T-helper 2 cell treated with Interferon-gamma antibody and Interleukin-4, amounts not matched to agents 100 ng/mL and 5 ng/mL, for 36 hours (primary cell): Measurements from ENCODE around the gene EVC2. TPM values are rescaled to one million over a fixed set of nuclear protein-coding genes. Genes with fewer than 3 reads are reported as not detected.

Experiments used
- intact Hi-C: fragments of 100-400 bp; cut with micrococcal nuclease; formaldehyde crosslinking; loops from one replicate; pipeline ENCODE4 v1.15.1; 2023
- total RNA-seq: library from RNA; stranded (reverse); gene quantifications from 2 replicates; pipeline ENCODE4 v1.2.3, GENCODE V29; 2022

Gene EVC2
- total RNA-seq, 1 donor from 2014 or later: 0.34 TPM

- intact Hi-C loops: no loop called here
These were observed 4.2 kb upstream of the EVC2 start for GRCh38 chr4:5712517-5712916.

DNA sequence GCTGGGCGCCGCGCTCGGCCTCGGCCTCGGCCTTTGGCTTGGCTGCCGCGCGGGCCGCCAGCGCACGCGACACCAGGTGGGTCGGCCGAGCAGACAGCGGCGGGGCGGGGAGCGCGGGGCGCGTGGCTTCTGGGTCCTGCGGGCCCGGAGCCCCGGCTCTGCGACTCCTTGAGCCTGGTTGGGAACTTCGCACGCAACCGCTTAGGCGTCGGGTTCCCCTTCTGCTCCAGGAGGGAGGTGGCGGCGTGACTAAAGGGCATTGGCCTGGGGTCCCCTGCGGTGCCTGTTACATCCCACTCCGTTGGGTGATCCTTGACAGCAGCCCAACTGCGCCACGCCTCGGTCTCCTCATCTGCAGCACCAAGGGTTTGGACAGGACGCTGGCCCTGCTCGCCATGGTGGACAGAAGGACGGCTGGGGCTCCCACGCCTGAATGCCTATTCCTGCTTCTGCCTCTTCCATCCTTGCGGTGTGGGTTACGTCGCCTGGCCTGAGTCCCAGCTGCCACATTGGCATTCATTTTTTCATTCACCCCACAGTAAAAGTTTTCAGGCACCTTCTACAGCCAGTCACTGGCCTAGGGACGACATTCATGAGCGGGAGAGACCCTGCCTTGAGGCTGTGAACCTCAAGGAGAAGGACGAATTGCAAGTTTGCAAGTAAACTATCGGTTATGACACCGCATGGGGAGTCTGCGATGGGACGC is 3.3 kb upstream of the EVC2 start:
- intact Hi-C loops: no loop called here

DNA sequence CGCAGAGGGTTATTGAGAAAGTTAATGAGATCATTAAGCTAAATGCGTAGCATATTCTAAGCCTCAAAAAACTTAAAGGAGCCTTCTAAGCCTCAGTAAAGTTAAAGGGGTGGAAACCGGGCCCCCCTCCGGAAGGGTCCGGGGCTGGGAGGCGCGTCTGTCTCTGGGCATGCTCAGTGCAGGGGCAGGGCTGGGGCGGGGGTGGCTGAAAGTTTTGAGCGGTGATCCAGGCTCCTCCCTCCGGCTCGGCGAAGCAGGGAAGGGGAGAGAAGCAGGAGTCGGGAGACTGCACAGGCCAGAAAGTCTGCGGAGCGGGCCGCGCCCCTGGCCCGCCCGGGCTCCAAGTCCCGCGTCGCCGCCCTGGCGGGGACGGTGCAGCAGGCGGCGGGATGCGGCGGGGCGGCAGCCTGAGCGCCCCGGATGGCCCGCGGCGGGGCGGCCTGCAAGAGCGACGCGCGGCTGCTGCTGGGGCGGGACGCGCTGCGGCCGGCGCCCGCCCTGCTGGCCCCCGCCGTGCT is 2.7 kb upstream of the EVC2 start, which contains the start of gene EVC:
TSS of gene EVC (plus strand) at position 241 of the 518 bp plus-strand sequence. CDS start at position 421, 180 bp downstream.
- intact Hi-C loops: no loop called here

- intact Hi-C loops: no loop called here
These were observed 2.0 kb upstream of the EVC2 start for GRCh38 chr4:5710065-5710960.

GRCh38 chr4:5709207-5709575 is 832 bp upstream of the EVC2 start:
- intact Hi-C loops: no loop called here

GRCh38 chr4:5707778-5708448 is 446 bp downstream of the EVC2 start:
- intact Hi-C loops: no loop called here

DNA sequence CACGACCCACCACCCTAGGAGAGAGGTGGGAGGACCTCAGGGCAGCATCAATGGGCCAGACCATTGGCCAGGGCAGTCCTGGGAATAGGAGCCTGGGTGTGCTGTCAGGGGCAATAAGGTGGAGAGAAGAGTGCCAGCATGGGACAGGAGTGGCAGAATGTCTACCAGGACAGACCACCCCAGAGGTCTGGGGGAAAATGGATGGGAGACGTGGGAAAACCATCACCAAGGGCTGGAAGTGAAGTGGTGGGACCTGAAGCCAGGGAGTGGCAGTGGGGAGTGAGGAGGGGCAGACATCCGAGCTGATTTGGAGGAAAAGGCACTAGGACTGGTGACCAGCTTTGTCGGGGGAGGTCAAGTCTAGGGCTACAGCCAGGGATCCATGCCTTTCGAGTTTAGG is 993 bp downstream of the EVC2 start:
- intact Hi-C loops: no loop called here

GRCh38 chr4:5706486-5707290 is 1.7 kb downstream of the EVC2 start:
- intact Hi-C loops: no loop called here

DNA sequence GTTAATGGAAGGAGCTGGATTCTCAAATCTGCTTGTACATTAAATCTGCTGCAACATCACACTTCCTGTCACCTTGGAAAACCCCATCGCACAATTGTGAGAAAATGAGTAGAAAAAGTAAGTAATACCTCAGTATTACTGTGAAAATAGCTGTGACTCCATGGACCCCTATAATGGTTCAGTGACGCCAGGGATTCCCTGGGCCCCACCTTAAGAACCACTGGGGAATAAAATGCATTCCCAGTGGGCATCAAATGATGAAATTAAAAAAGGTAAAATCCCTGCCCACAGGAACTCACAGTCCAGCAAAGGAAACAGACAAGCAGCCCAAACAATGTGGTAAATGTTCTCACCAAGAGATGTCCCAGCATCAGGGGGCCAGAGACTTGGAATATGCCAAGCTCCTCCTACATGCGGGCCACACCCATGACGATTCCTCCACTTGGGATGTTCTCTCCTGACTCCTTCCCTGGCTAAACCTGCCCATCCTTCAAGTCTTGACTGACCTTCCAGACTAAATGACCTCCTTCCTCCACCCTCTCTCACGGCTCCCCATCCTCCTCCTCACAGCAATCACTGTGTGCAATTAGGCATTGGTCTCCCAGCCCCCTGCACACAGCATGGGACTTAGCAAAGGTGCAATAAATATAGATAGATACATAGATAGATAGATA is 2.6 kb downstream of the EVC2 start:
- intact Hi-C loops: no loop called here

DNA sequence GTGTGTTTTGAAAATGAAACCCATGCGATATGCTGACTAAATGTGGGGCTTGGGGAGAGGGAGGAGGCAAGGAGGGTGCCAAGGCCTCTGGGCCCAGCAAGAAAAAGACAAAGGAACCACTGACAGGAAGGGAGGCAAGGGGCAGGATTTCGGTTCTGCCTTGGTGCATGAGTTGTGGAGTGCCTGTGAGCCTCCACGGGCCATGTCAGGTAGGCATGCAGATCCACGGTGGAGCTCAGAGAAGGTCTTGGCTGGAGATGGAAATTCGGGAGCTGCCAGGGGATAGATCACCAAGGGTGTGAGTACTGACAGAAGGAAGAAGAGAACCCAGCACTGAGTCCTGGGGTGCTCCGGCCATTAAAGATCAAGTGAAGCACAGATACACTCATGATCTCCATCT is 4.1 kb downstream of the EVC2 start:
- intact Hi-C loops: no loop called here

DNA sequence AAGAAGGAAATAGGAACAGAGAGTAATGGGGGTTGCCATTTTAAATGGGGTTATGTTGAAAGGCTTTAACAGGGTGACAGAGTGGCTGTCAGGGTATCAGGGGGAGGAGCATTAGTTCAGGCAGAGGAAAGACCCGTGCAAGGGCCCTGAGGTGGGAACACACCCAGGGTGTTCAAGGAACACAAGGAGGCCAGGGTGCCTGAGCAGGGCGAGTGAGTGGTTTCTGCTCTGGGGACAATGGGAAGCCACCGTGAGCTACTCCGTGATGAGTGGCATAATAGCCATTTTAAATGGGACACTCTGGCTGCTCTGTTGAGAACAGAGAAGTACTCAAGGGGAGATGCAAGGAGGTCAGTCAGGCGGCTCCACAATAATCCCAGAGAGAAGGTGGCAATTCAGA is 4.5 kb downstream of the EVC2 start:
- intact Hi-C loops: no loop called here

GRCh38 chr4:5701971-5702370 is 6.4 kb downstream of the EVC2 start:
- intact Hi-C loops: no loop called here

DNA sequence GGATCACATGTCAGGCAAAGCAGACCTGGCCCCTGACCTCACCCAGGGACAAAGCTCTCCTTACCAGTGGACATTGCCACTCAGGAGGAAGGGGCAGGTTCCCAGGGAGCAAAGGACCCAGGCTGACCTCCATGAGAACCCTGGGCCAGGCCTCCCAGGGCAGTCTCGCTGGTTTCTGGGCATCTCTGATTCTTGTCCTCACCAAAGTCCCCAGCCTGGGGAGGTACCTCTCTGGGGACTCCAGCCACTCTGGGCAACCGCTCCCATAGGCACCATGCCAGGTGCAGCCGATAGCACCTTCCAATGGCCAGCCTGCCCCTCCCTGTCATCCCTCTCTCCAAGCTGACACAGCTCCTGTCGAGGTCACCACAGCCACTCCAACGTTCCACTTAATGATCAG is 7.9 kb downstream of the EVC2 start:
- intact Hi-C loops: no loop called here

DNA sequence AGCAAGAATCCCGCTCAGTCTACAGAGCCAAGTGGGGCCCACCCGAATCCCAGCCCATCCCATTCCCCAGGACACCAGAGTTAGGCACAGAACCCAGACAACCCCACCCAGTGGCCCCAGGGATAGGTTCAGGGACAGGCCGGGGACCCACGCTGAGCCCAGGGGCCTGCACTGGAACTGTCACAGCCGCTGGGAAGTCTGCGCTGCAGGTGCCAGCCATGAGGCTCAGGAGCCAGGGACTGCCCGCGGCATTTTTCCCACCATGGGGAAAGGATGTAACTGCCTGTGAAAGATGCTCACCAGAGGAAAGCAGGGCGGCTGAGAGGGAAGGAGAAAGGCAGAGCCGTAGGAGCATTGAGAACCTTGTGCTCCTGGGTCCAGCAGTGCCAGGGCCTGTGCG is 12.0 kb downstream of the EVC2 start:
- intact Hi-C loops: no loop called here

- intact Hi-C loops: no loop called here
These were observed 14.5 kb downstream of the EVC2 start for GRCh38 chr4:5693871-5694270.

DNA sequence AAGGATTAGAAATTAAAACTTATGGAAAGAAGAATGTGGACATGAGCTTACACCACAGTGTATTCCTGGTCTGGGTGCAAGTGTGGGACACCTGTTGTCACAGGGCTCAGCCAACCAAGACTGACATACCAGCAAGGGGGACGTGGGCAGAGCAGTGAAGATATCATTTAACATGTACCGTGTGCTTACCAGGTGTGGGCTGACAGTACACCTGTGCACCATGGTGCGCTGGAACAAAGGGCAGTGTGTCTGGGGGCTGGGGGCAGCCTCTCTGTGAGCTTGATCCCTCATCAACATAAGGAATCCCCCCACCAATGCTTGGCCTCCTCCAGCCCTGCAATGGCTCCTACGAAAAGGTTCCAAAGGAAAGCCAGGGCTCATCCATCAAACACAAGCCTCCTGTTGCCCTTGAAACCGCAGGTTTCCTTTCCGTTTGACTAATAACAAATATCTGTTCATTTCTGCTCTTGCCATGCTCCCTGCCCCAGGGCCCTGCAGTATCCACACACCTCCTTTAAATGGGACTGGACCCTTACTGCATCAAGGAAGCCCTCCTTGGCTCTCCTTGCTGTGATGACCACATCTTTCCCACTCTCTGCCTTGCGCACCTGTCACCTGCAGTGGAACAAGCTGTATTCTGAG is 16.7 kb downstream of the EVC2 start:
- intact Hi-C loops: no loop called here

DNA sequence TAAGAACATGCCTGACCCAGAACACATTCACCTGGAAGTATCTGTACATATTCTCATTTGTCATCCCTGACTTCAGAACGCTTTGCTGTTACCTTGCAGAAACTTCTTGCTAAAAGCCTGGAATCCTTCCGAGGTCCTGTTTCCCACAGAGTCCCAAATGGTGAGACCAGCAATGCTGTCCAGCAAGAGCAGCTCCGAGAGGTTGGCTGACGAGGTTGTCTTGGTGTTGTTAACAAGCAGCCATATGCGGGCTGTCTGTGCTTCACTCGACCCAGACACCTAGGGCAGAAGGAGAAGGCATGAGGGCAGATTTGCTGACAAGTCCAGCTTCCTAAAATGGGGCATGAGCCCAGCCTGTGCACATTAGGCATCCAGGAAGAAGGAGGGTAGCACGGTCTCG is 19.3 kb downstream of the EVC2 start:
- intact Hi-C loops: no loop called here

- intact Hi-C loops: no loop called here
These were observed 22.0 kb downstream of the EVC2 start for GRCh38 chr4:5686338-5686737.

DNA sequence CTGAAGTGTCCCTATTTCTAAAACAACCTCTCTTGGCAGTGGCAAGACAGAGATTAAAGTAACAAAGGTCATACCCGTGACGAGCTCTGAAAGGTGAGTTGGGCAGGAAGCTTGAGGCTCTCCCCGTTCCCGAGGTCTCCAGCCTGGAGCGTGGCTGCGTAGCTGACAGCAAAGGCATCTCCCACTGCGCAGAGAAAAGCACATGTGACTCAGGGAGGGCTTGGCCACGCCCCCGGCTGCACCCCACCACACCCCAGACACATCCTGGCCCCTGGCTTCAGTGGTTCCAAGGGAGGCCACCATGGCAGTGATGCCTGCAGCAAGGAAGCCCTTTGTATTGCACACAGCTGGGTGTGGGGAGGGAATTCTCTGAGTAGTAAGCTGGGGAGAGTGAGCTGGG is 23.1 kb downstream of the EVC2 start:
- intact Hi-C loops: no loop called here

DNA sequence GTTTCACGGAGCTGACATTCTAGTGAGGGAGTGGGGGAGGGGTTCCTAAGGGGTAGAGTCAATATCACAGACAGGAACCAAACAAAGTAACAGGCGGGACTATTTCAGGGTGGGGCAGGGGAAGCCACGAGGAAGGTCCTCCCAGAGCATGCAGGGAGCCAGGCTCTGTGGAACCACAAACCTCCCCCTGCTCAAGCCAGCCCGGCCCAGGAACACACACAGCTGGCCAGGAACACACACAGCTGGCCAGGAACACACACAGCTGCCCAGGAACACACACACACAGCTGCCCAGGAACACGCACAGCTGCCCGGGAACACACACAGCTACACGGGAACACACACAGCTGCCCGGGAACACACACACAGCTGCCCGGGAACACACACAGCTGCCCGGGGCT is 24.8 kb downstream of the EVC2 start:
- intact Hi-C loops: no loop called here
